GM19240 (cell line): ENCODE results near the gene JAK3.
A peak's percentile ranks its signal among the peaks of the same experiment; 100 is the strongest.

Experiments used
- DNase-seq: peaks from one replicate; pipeline ENCODE4 v3.0.0; 2011; ENCODE audit warnings: low spot score; ENCODE audit not compliant: insufficient read length

JAK3 gene

DNA sequence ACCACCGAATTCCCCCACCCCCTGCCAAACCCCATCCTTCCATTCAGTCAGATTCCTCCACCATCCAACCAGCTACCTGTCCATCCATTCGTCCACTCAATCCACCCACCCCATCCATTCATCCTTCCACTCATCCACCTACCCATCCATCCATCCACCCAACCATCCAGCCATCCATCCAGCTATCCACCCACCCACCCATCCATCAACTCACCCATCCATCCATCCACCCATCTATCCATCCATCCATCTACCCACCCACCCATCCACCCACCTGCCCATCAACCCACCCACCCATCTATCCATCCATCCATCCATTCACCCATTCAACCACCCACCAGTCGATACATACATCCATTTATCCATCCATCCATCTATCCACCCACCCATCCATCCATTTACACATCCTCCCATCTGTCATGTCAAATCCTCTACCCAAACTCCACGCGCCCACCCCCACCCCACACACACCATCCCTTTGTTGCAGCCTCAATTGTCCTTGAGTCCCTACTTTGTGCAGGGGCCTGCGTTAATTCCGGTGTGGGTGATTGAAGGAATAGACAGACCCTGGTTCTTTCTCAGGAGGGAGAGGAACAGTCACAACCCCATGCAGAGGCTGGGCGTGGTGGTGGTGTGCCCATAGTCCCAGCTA is 18.7 kb upstream of the JAK3 start:
- DNase-seq: no peak

DNA sequence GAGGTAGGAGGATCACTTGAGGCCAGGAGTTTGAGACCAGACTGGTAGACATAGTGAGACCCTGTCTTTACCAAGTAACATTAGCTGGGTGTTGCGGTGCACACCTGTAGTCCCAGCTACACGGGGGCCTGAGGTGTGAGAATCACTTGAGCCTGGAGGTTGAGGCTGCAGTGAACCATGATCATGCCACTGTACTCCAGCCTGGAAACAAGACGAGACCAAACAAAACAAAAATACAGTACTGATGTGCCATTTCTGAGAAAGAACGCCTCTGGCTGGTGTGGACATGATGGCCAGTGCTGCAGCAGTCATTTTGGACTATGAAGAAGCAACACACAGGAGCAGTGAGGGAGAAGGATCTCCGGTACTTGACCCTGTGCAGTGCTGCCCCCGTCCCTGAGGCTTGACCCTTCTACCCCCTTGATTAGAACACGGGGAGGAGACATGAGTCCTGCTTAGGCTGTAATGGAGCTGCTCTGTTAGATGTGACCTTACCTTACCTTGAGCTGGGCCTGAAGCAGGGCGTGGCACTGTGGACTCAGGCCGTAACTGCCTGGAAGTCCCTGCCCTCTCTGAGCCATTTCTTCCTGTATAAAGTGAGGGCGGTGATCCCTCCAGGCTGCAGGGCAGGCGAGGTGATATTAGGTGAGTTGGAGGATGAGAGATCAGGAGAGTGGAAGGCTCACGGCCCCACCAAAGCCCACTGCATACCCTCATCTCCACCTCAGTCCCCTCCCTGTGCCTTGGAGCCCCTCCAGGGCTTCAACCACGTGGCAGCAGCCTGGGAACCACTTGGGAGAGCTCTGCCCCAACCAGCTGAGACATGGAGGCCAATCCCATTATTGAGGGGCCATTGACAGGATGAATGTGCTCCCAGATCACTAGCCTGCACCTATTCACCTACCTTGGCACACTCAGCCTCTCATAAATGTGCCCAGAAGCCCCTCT is 17.9 kb upstream of the JAK3 start:
- no peak for DNase-seq

DNA sequence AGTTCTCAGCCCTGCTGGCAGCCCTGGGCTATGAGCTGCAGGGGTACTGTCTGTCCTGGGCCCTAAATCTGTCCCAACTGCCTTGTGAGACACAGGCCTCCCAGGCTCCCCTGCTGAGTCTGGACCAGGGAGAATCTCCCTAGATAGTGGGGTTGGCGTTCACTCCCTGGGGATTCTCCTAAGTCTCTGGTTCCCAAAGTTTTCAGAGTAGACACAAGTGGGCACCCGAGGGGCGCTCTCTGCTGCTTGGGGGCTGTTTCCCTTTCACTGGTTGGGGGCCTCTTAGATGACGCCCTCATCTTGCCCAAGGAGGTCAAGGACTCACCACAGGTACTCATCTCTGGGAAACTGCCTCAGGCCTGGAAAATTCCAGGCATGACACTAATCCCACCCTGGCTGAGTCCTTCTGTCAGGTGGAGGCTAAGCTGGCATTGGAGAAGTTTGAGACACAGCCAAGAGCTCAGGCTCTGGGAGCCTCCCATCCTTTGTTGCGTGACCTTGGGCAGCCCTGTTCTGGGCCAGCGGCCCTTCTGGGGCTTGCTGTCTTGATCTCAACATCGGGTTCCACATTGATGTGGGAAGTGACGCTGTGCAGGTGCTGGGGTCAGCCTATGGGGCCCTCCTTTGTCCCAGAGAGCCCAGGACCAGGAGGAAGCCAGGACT is 15.9 kb upstream of the JAK3 start:
- no peak for DNase-seq

DNA sequence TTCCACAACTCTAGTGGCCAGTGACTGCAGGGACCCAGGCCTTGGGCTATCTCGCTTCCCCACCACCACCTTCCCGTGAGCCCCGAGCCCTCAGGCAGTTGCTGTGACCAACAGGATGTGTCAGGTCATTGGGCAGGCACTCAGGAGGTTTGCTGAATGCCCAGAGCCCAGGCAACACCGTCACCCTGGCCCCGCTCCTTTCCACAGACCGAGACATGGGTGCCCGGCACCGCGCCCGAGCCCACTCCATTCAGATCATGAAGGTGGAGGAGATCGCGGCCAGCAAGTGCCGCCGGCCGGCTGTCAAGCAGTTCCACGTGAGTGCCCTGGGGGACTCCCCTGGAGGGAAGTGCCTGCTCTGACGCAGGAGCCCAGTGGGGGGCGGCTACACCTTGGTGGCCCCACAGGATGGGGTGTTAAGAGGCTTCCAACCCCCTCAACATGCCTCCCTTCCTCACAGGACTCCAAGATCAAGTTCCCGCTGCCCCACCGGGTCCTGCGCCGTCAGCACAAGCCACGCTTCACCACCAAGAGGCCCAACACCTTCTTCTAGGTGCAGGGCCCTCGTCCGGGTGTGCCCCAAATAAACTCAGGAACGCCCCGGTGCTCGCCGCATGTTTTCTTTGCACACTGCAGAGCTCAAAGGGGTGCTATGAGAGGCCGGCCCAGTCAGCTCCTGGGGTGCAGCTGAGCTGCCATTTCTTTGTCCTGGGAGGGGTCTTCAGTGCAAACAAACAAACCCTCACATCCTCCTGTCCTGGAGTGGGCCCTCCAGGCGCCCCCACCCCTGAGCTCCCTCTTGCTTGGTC is 15.1 kb upstream of the JAK3 start:
- no peak for DNase-seq

DNA sequence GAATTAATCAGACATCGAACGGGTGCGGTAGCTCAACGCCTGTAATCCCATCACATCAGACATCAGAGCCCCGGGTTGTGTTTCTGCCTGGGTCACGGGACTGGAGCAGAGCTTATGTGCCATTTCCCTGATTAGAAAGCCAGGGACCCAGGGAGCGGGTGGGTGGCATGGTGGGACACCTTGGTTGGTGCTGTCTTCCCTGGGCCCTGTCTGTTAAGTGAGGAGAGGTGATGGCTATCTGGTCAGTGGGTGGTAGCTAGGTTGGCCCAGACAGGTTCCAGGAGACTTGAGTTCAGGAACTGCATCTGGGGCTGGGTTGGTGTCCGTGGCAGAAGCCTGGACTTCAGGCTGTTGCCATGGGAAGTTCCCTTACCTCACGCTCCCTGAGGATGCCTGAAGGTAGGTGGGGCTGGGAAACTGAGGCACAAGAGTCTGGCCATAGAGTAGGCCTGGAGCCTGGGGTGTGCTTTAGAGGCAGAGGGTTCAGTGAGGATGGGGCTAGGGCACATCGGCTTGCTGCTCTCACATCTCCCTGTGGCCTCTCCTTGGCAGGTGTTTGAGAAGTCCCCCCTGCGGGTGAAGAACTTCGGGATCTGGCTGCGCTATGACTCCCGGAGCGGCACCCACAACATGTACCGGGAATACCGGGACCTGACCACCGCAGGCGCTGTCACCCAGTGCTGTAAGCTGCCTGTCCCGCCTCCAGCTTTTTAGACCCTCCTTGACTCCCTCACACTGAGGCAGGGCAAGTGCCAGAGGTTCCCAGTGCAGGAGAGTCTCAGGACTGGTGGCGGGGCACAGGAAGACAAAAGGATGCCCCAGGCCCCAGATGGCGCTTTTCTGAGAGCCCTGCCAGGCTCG is 14.0 kb upstream of the JAK3 start:
- no peak for DNase-seq

DNA sequence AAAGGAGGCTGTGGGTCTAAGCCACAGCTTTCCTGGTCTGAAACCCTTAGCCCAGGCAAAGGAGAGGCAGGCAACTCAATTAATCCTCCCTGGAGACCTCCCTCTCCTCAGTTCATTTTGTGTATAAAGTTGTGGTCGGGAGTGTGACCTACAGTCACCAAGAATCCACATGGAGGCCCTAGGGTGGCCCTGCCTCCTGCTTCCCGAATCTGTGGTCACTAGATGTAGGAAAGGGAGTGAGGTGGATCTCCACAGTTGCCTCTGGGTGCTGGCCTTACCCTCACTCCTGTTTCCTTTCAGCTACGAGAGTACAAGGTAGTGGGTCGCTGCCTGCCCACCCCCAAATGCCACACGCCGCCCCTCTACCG is 13.2 kb upstream of the JAK3 start:
- no peak for DNase-seq

DNA sequence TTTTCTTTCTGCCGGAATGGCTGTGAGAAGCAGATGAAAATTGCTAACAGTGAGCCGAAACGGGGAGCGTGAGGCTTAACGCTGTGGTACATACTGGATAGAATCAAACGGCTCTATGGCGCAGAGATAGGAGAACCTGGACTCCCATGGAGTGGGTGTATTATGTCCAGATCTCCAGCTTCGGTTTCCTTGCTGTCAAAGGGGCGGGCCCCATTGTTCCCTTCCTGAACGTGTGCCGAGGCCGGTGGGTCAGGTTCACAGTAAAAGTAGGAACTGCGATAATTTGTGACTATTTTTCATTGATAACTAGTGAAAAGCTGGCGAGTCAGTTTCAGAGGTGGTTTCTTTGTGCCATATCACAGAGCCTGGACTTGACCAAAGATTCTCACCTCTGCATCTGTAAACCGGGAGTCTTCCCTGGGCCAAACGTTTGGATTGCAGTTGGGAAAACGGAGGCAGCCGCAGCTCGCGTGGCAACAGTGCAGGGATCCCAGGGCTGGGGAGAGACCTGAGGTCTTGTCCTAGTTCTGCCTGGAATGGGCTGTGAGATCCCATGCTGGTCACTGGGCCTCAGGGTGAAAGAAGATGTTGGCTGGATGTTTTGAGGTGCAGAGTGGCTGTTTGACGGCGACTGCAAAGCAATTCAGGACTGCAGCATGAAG is 12.7 kb upstream of the JAK3 start:
- no peak for DNase-seq

DNA sequence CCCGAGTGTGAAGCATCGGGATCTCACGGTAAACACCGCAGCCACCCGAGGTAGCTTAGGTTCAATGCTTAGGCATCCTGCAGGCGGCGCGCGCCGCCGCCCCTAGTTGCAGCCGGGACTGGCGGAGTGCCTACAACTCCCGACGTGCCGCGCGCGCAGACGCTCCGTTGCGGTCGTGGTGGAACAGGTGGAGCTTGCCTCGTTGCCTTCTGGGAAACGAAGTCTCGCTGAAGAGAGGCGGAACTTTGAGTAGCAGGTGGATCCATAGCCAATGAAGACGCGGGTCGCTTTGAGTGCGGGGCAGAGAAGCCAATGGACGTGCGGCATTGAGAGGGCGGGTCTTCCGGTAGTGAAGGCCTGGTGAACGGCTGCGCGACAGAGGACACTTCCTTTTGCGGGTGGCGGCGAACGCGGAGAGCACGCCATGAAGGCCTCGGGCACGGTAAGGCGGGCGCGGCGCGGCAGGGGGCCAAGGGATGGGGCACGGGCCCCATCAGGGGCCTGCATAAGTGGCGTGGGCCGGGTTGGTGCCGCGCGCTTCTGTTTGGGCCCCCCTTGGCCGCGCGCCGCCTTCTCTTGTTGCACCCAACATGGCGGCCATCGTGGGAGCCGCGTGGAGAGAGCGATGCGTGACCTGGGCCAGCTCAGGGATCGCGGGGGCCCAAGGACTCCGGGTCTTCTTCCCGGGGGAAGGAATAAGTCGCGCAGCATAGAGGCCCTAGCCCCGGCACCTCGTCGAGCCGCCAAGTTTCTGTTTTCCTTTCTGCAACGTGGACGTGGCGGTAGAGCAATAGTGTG is 11.9 kb upstream of the JAK3 start, which contains the start of gene RPL18A:
TSS of gene RPL18A (plus strand) at position 378 of the 798 bp plus-strand sequence. CDS start at position 425, 47 bp downstream.
- peak; percentile 92 for DNase-seq

DNA sequence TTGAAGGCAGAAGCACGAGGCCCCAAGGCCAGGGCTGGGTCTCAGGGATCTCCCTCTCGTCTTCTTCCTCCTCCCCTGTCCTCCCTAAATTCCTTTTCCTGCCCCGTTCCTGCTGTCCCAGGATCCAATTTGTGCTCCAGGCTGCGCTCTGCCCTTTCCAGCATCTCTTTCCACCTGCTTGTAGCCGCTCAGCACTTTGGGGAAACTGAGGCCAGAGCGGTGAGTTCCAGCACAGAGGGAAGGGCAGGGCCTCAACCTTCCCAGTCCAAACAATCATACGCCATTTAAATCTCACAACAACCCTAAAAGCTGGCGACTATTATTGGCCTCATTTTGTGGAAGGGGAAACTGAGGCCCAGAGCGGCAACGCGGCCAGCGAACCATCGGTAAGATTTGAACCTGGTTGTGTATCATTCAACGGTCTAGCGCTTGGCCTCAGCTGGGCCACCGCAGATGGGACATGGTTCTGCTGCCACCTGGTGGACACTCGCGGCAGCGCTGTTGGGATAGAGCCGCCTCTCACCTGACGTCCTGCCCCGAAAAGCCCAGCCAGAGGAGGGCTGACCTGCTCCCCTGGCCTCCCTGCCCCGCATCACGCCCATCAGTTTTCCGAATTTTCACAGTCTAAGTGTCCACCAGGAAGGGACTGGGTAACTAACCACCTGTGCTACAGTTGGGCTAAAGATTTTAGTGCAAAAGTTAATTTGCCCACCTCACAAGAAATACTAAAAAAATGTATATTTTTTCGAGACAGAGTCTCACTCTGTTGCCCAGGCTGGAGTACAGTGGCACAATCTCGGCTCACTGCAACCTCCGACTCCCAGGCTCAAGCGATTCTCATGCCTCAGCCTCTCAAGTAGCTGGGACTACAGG is 7.7 kb upstream of the JAK3 start:
- peak; percentile 67 for DNase-seq

DNA sequence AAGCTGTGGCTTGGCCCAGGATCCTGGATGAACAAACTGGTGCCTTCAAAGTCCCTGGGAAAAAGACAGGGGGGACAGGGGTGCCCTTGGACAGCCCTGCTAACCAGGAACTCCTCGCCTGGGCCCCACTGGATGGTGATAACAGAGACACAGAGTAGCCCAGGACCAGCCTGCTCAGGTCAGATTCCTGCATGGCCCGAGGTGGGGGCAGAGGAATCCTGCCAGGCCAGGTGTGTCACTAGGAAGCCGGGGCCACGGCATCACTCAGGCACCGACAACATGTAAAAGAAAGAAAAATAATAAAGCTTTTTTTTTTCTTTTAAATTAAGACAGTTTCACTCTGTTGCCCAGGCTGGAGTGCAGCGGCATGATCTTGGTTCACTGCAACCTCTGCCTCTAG is 6.3 kb upstream of the JAK3 start:
- DNase-seq: no peak

DNA sequence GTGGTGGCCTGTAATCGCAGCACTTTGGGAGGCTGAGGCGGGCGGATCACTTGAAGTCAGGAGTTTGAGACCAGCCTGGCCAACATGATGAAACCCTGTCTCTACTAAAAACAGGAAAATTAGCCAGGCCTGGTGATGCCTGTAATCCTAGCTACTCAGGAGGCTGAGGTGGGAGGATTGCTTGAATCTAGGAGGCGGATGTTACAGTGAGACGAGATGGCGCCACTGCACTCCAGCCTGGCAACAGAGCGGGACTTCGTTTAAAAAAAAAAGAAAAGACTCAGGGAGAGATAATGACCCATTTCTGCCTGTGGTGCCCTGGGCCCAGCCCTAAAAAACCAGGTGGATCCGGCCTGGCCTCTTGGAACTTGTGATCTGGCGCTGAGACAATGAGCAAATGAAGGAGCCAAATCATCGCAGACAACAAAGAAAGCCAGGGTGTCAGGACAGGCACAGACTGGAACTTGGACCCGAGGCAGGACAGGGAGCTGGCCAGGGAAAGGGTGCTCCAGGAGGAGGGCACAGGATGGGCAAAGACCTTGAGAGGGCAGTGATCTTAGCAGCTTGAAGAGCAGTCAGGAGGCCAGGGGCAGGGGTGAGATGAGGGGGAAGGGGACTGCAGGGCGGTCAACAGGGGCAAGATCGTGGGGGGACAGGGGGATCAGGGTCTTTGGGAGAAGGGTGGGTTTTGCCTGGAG is 962 bp upstream of the JAK3 start:
- DNase-seq: no peak

DNA sequence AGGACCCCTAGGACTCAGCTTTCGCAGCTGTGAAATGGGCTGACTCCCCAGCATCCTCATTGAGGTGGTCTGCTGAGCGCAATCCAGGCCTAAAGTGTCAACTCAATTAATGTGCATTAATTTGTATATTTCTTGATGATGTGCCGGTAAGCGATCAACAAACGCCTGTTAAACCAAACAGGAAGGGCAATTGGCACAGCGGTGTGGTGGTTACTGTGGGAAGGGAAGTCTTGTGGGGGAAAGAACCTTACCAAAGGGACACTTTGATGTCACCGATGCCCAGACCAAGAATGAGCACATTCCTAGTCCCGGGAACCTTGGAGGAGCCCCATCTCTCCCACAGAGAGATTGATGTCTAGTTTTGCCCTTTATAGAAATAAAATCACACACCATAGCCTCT is 1.6 kb downstream of the JAK3 start:
- no peak for DNase-seq

DNA sequence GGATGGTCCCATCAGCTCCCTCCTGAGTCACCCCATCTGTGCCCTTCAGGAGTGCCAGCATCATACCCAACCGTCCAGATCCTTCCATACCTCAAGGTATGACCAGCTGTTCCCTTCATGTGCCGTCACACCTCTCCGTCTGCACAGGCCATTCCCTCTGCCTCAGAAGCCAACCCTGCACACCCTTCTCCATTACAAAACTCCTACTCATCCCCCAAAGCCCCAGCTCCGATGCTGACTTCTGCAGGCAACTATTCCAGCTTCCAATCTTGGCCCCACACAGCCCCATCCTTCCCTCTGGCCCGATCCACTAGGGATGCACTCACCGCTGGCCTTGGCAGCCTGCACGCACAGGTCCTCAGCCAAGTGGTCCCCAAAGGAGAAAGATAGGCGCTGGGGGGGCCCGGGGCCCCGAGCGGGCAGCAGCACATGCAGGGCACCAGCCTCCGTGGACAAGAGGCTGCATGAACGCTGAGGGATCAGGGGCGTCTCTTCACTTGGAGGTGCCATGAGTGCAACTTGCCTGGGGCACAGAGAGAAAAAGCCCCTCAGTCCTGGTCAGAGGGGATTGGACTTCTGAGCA is 3.8 kb downstream of the JAK3 start:
- DNase-seq: no peak

DNA sequence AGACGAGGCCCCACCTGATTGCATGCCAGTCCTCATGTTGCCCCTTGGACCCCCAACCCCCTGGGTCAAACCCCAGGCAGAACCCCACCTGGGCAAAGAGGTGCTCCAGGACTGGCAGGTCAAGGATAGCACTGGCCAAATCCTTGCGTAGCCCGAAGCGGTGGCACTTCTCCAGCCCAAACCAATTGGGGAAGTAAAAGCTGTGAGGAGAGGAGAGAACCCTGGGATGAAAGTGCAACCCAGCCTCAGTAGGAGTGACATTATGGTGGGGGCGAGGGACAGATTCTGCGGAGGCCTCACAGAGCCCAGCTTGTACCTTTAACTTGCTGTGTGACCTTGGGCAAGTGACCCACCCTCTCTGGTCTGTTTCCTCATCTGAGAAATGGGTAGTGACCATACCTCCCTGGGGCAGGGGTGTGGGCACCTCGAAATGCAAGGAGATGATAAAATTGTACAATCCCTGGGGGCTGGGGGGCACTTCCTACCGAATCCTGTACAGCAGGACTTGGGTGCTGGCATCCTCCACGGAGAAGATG is 4.4 kb downstream of the JAK3 start:
- no peak for DNase-seq

DNA sequence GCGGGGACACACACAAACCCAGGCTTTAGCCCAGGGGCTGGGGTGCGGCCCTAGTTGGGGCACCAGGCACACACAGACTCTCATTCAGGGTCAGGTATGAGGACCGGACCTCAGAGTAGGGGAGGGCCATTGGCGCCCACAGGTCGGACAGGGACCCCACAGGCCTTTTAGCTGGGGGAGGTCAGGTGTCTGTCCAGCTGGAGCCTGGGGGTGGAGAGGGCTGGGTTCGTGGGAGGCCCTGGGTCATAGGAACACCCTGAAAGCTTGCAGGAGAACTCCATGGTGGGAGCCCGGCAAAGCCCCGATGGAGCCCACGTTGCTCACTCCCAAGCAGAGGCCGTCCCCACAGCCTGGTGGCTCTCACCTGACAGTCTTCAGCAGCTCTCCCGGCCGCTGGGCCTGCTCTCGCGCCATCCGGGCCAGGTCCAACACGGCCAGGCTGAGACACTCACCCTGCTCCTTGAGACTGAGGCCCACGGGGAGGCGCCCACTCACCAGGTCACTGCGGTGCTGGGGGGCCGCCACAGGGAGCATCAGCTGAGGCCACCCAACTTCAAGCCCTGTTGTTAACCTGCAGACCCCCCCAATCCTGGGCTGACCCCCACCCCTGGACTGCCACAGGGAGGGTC is 5.0 kb downstream of the JAK3 start:
- DNase-seq: no peak
